ENCODE results near the gene CTRB1.

Gene CTRB1

DNA sequence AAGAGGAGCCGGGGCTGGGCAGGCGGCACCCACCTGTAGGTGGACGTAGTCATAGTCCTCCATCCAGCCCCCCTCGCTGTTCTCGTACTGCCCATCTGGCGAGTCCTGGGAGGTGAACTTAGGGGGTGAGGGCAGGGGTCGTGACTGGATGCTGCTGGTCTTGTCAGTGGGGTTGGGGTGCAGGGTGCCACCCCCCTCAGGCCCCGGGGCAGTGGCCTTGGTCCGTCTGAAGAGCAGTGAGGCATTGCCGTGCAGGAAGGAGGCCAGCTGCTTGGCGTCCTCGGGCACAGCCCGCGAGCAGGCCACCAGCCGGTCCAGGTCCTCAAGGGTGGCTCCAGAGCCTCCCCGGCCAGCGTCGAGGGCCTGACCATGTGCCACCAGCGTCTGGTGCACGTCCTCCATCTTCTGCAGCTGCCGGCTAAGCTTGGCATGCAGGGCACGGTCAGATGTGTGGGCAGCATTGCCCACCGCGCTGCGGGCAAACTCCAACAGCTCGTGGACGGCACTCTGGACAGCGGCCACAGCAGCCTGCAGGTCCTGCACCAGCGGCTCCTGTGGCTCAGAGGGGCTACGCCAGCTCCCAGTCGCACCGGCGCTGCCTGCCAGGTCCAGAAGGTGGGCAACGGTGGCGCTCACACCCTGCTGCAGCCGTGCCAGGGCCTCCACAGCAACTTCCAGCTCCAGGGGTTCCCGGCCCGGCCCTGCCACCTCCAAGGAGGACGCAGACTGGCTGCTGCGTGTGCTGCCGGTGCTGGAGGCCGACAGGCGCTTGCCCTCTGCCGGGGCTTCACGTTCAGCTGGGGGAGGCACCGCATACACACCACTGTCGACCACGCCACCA is 16.3 kb downstream of the CTRB1 start:
- TF ChIP-seq, protein P1, sequence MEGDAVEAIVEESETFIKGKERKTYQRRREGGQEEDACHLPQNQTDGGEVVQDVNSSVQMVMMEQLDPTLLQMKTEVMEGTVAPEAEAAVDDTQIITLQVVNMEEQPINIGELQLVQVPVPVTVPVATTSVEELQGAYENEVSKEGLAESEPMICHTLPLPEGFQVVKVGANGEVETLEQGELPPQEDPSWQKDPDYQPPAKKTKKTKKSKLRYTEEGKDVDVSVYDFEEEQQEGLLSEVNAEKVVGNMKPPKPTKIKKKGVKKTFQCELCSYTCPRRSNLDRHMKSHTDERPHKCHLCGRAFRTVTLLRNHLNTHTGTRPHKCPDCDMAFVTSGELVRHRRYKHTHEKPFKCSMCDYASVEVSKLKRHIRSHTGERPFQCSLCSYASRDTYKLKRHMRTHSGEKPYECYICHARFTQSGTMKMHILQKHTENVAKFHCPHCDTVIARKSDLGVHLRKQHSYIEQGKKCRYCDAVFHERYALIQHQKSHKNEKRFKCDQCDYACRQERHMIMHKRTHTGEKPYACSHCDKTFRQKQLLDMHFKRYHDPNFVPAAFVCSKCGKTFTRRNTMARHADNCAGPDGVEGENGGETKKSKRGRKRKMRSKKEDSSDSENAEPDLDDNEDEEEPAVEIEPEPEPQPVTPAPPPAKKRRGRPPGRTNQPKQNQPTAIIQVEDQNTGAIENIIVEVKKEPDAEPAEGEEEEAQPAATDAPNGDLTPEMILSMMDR (IDR thresholded peaks at IDR 0.05): no peak

DNA sequence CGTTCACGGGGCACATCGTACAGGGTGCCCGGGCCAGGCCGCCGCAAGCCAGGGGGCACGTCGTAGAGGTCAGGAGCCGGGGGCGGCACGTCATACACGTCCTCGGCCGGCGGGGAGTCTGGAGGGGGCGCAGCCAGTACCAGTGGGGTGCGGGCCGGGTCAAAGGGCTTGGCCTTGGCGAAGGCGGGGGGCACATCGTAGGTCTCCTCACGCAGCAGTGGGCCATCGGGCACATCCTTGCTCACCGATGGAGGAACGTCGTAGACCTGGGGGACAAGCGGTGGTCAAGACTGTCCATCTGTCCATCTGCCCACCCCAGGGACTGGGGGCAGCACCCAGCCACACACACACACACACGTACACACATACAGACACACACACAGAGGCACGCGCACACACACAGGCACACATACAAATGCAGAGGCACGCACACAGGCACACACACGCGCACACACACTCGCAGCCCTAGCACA is 17.0 kb downstream of the CTRB1 start:
- TF ChIP-seq, protein P1 (IDR thresholded peaks at IDR 0.05): no peak

DNA sequence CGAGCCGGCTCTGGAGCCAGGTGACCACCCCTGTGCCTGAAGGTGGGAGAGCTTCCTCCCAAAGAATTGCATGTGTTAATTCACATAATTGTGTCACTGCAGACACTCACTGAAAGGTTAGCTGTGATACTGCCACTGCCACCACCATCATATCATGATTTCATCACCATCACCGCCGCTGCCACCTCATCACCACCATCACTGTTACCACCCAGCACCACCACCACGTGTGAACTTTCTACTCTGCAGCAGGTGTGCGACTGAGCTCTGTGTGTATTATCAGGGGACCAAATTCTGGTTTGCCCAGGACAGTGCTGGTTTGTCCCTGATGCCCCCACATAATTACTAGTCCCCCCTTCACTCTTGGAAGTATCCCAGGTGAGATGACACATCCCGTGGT is 17.4 kb downstream of the CTRB1 start:
- TF ChIP-seq, protein P1 (IDR thresholded peaks at IDR 0.05): no peak

DNA sequence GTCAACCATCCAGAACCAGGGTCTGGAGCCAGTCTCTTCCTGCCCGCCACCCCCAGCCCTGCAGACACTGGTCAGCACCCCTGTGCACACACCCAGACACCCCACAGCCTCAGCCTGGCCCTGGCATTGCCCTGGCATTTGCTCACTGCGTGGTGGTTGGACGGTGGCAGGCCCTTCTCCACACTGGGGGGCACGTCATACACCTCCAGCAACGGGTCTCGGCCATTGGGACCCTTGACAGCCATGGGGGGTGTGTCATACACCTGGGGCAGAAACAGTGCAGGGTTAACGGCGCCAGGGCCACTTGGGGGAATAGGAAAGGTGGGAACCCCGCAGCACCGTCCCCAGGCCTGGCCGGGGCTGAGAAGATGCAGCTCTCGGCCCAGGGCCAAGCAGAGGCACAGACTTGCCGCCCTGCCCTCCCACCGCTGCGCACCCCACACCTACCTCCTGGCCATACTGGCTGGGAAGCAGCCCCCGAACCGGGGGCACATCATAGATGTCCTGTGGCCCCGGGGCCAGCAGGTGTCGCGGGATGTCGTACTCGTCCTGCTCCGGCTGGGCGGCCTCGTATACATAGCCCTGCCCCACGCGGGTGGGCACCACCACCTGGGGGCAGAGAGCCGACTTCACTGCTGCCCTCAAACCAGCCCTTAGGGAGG is 18.1 kb downstream of the CTRB1 start:
- TF ChIP-seq, protein P1 (IDR thresholded peaks at IDR 0.05): no peak

DNA sequence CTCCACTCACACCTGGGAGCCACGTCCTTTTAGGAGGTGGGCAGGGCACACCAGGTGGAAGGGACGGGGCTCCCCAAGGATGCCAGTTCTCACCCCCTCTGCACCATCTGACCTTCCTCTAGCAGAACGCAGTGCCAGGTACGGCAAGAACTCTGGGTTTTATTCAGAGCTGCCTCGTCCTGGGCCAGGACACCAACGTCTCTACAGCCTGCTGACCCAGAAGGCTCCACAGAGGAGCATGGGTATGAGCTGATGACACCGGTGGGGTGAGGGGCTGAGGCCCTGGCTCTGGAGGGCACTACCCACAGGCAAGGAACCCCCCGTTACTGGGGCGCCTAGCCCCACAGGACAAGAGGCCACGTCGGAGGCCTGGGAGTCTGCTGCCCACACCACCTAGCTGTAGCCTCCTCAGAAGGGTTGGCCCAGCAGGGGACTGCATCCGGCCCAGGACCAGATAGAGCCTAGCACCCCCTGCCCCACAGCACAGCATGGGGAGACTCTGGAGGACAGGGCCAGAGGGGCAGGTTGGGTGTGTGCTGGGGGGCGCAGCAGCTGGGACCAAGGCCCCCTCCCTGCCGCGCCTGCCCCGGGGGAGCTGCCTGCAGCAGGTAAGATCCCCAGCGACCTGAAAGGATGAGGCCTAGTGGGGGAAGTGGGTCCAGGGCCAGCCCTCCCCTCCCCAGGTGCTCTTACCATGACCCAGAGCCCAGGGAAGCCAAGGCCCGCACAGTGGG is 18.8 kb downstream of the CTRB1 start:
- TF ChIP-seq, protein P1 (IDR thresholded peaks at IDR 0.05): no peak

DNA sequence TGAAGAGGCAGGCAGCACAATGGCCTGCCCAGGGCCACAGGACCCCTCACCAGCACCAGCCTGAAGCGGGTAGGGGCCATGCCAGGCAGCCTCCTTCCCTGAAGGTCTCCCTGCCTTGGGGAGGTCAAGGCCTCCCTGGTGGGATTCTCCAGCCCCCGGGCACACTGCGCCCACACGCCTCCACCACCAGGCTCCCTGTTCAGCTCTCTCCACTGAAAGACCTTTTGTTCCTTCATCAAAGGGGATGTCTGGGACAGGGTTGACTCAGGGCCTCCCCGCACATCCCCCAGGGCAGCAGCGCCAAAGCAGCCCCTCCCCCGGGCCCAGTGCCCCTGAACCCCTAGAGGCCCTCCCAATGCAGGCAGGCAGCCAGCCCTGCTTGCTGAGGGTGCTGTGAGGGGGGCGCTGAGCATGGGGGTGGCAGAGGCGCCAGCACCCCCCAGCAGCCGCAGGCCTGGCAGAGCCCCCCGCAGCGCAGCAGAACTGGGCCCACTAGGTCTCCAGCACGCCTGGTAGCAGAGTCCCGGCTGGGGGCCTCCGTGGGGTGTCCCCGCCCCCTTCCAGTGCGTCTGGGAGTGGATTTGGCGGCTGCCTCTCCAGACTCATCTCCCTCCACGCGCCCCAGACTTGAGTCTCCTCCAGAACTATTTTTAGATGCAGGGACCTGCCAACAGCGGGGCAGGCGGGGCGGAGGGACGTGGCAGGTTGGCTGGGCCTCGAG is 19.5 kb downstream of the CTRB1 start:
- TF ChIP-seq, protein P1 (IDR thresholded peaks at IDR 0.05): no peak

All from LNCAP (cell line).